HepG2 (cell line): ENCODE measurements around the gene C1orf159. TPM values are rescaled to one million over a fixed set of nuclear protein-coding genes. Genes with fewer than 3 reads are reported as not detected.

Experiments
- AKAP8 ChIP-seq: sonication (generic); formaldehyde crosslinking; IDR thresholded peaks from 2 replicates; pipeline ENCODE4 v1.5.1; 2020; ENCODE audit warnings: mild to moderate bottlenecking, missing genetic modification reagents
- ETV6 ChIP-seq: sonication (generic); formaldehyde crosslinking; conservative IDR thresholded peaks from 2 replicates; pipeline ENCODE4 v1.4.0; 2020; ENCODE audit warnings: missing genetic modification reagents
- FOXA1 ChIP-seq, 2 experiments: fragments of 450-650 bp in 1 of 2; sonication (generic) in 1 of 2; formaldehyde crosslinking in 1 of 2; IDR thresholded peaks; 2 replicates each; pipeline versions ENCODE4 v1.4.0 to v1.6.1; 2016 to 2020; ENCODE audit warnings: missing genetic modification reagents in 1 of 2
- HNRNPUL1 ChIP-seq: fragments of 200-400 bp; formaldehyde crosslinking; IDR thresholded peaks from 2 replicates; pipeline ENCODE4 v1.6.1; 2017; ENCODE audit warnings: low read depth, mild to moderate bottlenecking, low read length, moderate library complexity
- NFRKB ChIP-seq: fragments of 450-650 bp; IDR thresholded peaks from 2 replicates; pipeline ENCODE4 v1.6.1; 2017
- NR2F2 ChIP-seq: IDR thresholded peaks from 2 replicates; pipeline ENCODE4 v1.6.1; 2012; ENCODE audit warnings: low read depth, inconsistent platforms, borderline replicate concordance
- POLR2AphosphoS2 ChIP-seq: IDR thresholded peaks from 2 replicates; pipeline ENCODE4 v1.6.1; 2011; ENCODE audit warnings: low read depth, low read length, improper control_type of control experiment
- POLR2AphosphoS5 ChIP-seq: IDR thresholded peaks from 2 replicates; pipeline ENCODE4 v1.6.1; 2012; ENCODE audit warnings: low read depth, low read length
- PTBP1 ChIP-seq: fragments of 200-400 bp; formaldehyde crosslinking; IDR thresholded peaks from 2 replicates; pipeline ENCODE4 v1.6.1; 2018; ENCODE audit warnings: low read length, low read depth; ENCODE audit not compliant: poor library complexity, severe bottlenecking
- RBM39 ChIP-seq: fragments of 200-400 bp; formaldehyde crosslinking; IDR thresholded peaks from one replicate; pipeline ENCODE4 v1.6.1; 2018; ENCODE audit warnings: antibody characterized with exemption, mild to moderate bottlenecking, low read depth, low read length; ENCODE audit not compliant: poor library complexity, severe bottlenecking
- SIN3B ChIP-seq: fragments of 150-350 bp; IDR thresholded peaks from 2 replicates; pipeline ENCODE4 v1.6.1; 2014; ENCODE audit warnings: low read length
- SMAD1 ChIP-seq: sonication (generic); formaldehyde crosslinking; IDR thresholded peaks from 2 replicates; pipeline ENCODE4 v1.4.0; 2020; ENCODE audit warnings: missing genetic modification reagents, low read depth, mild to moderate bottlenecking, borderline replicate concordance
- SOX5 ChIP-seq: IDR thresholded peaks from 2 replicates; pipeline ENCODE4 v1.6.1; 2016; ENCODE audit warnings: borderline replicate concordance
- SRY ChIP-seq: sonication (generic); formaldehyde crosslinking; IDR thresholded peaks from 2 replicates; pipeline ENCODE4 v1.8.0; 2022; ENCODE audit warnings: mild to moderate bottlenecking, missing genetic modification reagents
- STAG1 ChIP-seq: sonication (generic); formaldehyde crosslinking; IDR thresholded peaks from 2 replicates; pipeline ENCODE4 v1.4.0; 2020; ENCODE audit warnings: missing genetic modification reagents
- TOE1 ChIP-seq: sonication (generic); formaldehyde crosslinking; IDR thresholded peaks from 2 replicates; pipeline ENCODE4 v1.4.0; 2020; ENCODE audit warnings: mild to moderate bottlenecking, missing genetic modification reagents
- XBP1 ChIP-seq: sonication (generic); formaldehyde crosslinking; IDR thresholded peaks from 2 replicates; pipeline ENCODE4 v1.5.0; 2020; ENCODE audit warnings: missing genetic modification reagents
- ZFP41 ChIP-seq: sonication (generic); formaldehyde crosslinking; IDR thresholded peaks from 2 replicates; pipeline ENCODE4 v1.4.0; 2020; ENCODE audit warnings: mild to moderate bottlenecking, missing genetic modification reagents, borderline replicate concordance
- ZNF230 ChIP-seq: sonication (generic); formaldehyde crosslinking; IDR thresholded peaks from 2 replicates; pipeline ENCODE4 v1.4.0; 2020; ENCODE audit warnings: mild to moderate bottlenecking, missing genetic modification reagents
- ZNF296 ChIP-seq: sonication (generic); formaldehyde crosslinking; conservative IDR thresholded peaks from 2 replicates; pipeline ENCODE4 v1.5.0; 2020; ENCODE audit warnings: mild to moderate bottlenecking, missing genetic modification reagents
- ZNF430 ChIP-seq: sonication (generic); formaldehyde crosslinking; IDR thresholded peaks from 2 replicates; pipeline ENCODE4 v1.9.0; 2021; ENCODE audit warnings: mild to moderate bottlenecking, missing genetic modification reagents
- ZNF564 ChIP-seq: sonication (generic); formaldehyde crosslinking; IDR thresholded peaks from 2 replicates; pipeline ENCODE4 v1.8.1; 2023; ENCODE audit warnings: mild to moderate bottlenecking, missing genetic modification reagents
- ZNF577 ChIP-seq: sonication (generic); formaldehyde crosslinking; IDR thresholded peaks from 2 replicates; pipeline ENCODE4 v1.4.0; 2020; ENCODE audit warnings: mild to moderate bottlenecking, low read depth, missing genetic modification reagents, borderline replicate concordance
- ZNF781 ChIP-seq: sonication (generic); formaldehyde crosslinking; IDR thresholded peaks from 2 replicates; pipeline ENCODE4 v1.5.1; 2020; ENCODE audit warnings: borderline replicate concordance, mild to moderate bottlenecking, missing genetic modification reagents; ENCODE audit errors: not compliant biosample characterization
- ZSCAN30 ChIP-seq: sonication (generic); formaldehyde crosslinking; IDR thresholded peaks from 2 replicates; pipeline ENCODE4 v1.5.0; 2020; ENCODE audit warnings: mild to moderate bottlenecking, missing genetic modification reagents
- polyA plus RNA-seq, 8 experiments: library from polyadenylated mRNA; depleted of rRNA in 3 of 8; stranded (reverse) in 7 of 8; unstranded in 1 of 8; fragments of >200 nt; fragmentation: Illumina TruSeq in 4 of 8; extraction: Trizol in 4 of 8; gene quantifications; 2 replicates each; pipeline versions ENCODE4 v1.2.1 to v1.2.3, GENCODE V29; 2011 to 2016; ENCODE audit warnings: low read depth in 4 of 8, missing spikeins in 1 of 8, mixed read lengths in 1 of 8; ENCODE audit not compliant: insufficient read depth in 1 of 8
- total RNA-seq, 5 experiments: library from RNA; depleted of rRNA; stranded (reverse); fragments of >200 nt; fragmentation: Illumina TruSeq; extraction: Trizol; gene quantifications; 2 replicates each; pipeline ENCODE4 v1.2.3, GENCODE V29; 2016; ENCODE audit warnings: low read depth in 1 of 5
- TF ChIP-seq, protein P1 (sequence below): sonication (generic); formaldehyde crosslinking; IDR thresholded peaks from 2 replicates; pipeline ENCODE4 v1.5.0; 2020; ENCODE audit warnings: missing genetic modification reagents, mild to moderate bottlenecking, borderline replicate concordance
- TF ChIP-seq, protein P2 (sequence below): sonication (generic); formaldehyde crosslinking; conservative IDR thresholded peaks from 2 replicates; pipeline ENCODE4 v1.8.1; 2023; ENCODE audit warnings: missing genetic modification reagents
- TF ChIP-seq, protein P3 (sequence below): sonication (generic); formaldehyde crosslinking; conservative IDR thresholded peaks from 2 replicates; pipeline ENCODE4 v1.4.0; 2020; ENCODE audit warnings: missing genetic modification reagents
- TF ChIP-seq, protein P4 (sequence below): IDR thresholded peaks from 2 replicates; pipeline ENCODE4 v1.6.1; 2016; ENCODE audit warnings: missing compliant biosample characterization, missing genetic modification reagents, borderline replicate concordance

The C1orf159 gene
- total and polyA plus RNA-seq, 2 of the 13 experiments (the other 11 are each of a cell fraction or from before 2014, with no cell fraction given), result 3.8 to 6.7 TPM

DNA sequence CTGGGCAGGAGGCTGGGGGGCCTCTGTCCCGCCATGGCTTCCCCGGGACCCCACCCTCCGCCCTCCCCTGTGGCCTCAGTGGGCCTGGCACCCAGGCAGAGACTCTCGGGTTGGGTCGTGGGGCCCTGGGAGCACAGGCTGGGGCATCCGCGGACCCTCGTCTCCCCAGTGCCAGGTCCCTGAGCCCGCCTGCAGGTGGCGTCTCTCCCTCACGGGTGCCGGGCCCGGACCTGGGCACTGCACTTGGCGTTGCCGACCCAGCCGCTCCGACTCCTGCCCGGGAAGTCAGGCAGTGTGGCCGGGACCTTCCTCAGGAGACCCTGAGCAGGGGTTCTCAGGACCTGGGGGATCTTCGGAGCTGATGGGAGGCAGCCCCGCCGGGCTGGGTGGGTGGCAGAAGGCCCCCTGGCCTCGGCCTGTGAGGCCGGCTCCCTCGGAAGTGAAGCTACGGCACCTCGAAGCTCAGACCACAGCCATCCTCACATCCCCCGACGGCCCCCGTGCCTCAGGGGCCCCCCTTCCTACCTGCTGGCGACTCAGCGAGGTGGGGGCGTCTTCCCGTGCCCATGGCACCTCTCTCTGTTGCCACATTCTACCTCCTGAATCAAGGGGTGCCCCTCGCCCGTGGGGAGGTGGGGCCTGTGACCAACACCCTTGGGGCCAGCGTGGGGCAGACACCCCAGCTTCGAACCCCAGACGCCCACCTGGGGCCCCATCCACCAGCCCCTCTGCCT lies 6.4 kb upstream of the C1orf159 start (continued):
- TF ChIP-seq, protein P1, sequence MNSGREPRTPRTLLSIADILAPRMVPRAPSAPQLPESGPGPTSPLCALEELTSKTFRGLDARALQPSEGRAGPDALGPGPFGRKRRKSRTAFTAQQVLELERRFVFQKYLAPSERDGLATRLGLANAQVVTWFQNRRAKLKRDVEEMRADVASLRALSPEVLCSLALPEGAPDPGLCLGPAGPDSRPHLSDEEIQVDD (CRISPR knock-in tag), result no peak
- TF ChIP-seq NFRKB, result no peak
- peak; percentile 69; the same call in 1 of the 2 replicates for TF ChIP-seq AKAP8 (CRISPR knock-in tag)
- TF ChIP-seq RBM39, result no peak
- TF ChIP-seq ZNF430 (CRISPR knock-in tag), result 0 out of 2 replicates have a peak, but pooled peaks have one; percentile 27
- TF ChIP-seq XBP1 (CRISPR knock-in tag), result no peak
- 0 out of 2 replicates have a peak, but pooled peaks have one; percentile 56 for TF ChIP-seq SRY (CRISPR knock-in tag)
- TF ChIP-seq, protein P2, sequence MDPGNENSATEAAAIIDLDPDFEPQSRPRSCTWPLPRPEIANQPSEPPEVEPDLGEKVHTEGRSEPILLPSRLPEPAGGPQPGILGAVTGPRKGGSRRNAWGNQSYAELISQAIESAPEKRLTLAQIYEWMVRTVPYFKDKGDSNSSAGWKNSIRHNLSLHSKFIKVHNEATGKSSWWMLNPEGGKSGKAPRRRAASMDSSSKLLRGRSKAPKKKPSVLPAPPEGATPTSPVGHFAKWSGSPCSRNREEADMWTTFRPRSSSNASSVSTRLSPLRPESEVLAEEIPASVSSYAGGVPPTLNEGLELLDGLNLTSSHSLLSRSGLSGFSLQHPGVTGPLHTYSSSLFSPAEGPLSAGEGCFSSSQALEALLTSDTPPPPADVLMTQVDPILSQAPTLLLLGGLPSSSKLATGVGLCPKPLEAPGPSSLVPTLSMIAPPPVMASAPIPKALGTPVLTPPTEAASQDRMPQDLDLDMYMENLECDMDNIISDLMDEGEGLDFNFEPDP (CRISPR knock-in tag), result no peak
- TF ChIP-seq SOX5 (CRISPR knock-in tag), result no peak; the same call in 1 of the 2 replicates
- no peak for TF ChIP-seq ZFP41 (CRISPR knock-in tag)
- peak; percentile 69 for TF ChIP-seq ZNF781 (CRISPR knock-in tag)
- TF ChIP-seq ZNF564 (CRISPR knock-in tag), result peak; percentile 82
- TF ChIP-seq ZNF230 (CRISPR knock-in tag), result no peak
- no peak for TF ChIP-seq FOXA1 (IDR thresholded peaks at IDR 0.05)
- TF ChIP-seq FOXA1 (CRISPR knock-in tag; IDR thresholded peaks at IDR 0.05), result no peak
- TF ChIP-seq, protein P3, sequence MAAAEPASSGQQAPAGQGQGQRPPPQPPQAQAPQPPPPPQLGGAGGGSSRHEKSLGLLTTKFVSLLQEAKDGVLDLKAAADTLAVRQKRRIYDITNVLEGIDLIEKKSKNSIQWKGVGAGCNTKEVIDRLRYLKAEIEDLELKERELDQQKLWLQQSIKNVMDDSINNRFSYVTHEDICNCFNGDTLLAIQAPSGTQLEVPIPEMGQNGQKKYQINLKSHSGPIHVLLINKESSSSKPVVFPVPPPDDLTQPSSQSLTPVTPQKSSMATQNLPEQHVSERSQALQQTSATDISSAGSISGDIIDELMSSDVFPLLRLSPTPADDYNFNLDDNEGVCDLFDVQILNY, result no peak
- TF ChIP-seq, protein P4, sequence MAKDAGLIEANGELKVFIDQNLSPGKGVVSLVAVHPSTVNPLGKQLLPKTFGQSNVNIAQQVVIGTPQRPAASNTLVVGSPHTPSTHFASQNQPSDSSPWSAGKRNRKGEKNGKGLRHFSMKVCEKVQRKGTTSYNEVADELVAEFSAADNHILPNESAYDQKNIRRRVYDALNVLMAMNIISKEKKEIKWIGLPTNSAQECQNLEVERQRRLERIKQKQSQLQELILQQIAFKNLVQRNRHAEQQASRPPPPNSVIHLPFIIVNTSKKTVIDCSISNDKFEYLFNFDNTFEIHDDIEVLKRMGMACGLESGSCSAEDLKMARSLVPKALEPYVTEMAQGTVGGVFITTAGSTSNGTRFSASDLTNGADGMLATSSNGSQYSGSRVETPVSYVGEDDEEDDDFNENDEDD (CRISPR knock-in tag), result no peak; the same call in 1 of the 2 replicates
- no peak for TF ChIP-seq POLR2AphosphoS2
- TF ChIP-seq NR2F2, result no peak
- no peak for TF ChIP-seq PTBP1
- no peak for TF ChIP-seq SIN3B
- TF ChIP-seq ZNF296 (CRISPR knock-in tag), result no peak
- TF ChIP-seq ZNF577 (CRISPR knock-in tag), result no peak
- TF ChIP-seq SMAD1 (CRISPR knock-in tag), result no peak
- TF ChIP-seq TOE1 (CRISPR knock-in tag), result no peak
- peak; percentile 98 for TF ChIP-seq STAG1 (CRISPR knock-in tag)
- no peak for TF ChIP-seq POLR2AphosphoS5
- no peak for TF ChIP-seq ZSCAN30 (CRISPR knock-in tag)
- TF ChIP-seq HNRNPUL1, result no peak
- TF ChIP-seq ETV6 (CRISPR knock-in tag), result no peak
